Activated naive CD8-positive, alpha-beta T cell treated with anti-CD3 and anti-CD28 coated beads, Interleukin-2, amount 50 U/mL, for 24 hours (primary cell): ENCODE results near the gene MAPRE3.

ENCODE experiments used
- ATAC-seq: fragments of 150-1000 bp; cut with Tn5 transposase; one replicate; pipeline ENCODE4 v1.10.0; 2021
- DNase-seq: peaks from one replicate; pipeline ENCODE4 v3.0.0; 2021
- H3K27ac Mint-ChIP-seq: one replicate; pipeline ENCODE4 v1.8.0; 2021; ENCODE audit warnings: mild to moderate bottlenecking, mixed read lengths
- H3K27me3 Mint-ChIP-seq: one replicate; pipeline ENCODE4 v1.8.0; 2021; ENCODE audit warnings: mixed read lengths
- H3K36me3 Mint-ChIP-seq: one replicate; pipeline ENCODE4 v1.8.0; 2021; ENCODE audit warnings: low read depth, mixed read lengths
- H3K4me1 Mint-ChIP-seq: one replicate; pipeline ENCODE4 v1.8.0; 2021; ENCODE audit warnings: mixed read lengths
- H3K4me3 Mint-ChIP-seq: one replicate; pipeline ENCODE4 v1.8.0; 2021; ENCODE audit warnings: mild to moderate bottlenecking, moderate library complexity, mixed read lengths
- H3K9me3 Mint-ChIP-seq: one replicate; pipeline ENCODE4 v1.8.0; 2021; ENCODE audit warnings: mixed read lengths

MAPRE3 gene

DNA sequence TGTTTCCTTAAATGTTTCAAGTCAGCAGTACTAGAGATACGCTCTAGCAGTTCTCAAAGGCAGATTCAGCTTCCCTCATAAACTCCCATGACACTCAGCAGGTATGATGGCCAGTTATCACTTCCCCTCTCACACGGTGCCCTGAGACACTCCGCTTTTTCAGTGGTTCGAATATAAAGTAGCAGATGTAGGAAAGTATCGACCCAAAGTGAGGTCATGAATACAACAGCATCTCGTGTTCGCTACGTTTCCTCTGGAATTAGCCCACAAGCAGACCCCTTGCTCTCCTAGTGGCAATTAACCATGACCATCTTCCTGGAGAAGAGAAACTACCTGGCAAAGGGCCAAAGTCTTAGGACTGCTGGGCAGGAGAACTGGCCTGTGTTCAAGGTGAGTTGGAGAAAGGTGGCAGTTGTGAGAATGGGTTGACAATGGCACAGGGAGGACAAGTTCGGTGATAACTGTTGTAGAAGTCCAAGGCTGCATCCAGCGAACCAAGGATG is 71.8 kb downstream of the MAPRE3 start:
- DNase-seq (no peak), ATAC-seq (no peak)
- H3K4me1 Mint-ChIP-seq = peaks cover 15% of the 10 kb centered on the region
- H3K9me3 Mint-ChIP-seq = no peaks in the 10 kb centered on the region
- peaks cover 27% of the 10 kb centered on the region for H3K36me3 Mint-ChIP-seq
- H3K27me3 Mint-ChIP-seq = no peaks in the 10 kb centered on the region
- no peak overlapping the region for H3K4me3 Mint-ChIP-seq
- H3K27ac Mint-ChIP-seq = peak overlapping the region; percentile 8

DNA sequence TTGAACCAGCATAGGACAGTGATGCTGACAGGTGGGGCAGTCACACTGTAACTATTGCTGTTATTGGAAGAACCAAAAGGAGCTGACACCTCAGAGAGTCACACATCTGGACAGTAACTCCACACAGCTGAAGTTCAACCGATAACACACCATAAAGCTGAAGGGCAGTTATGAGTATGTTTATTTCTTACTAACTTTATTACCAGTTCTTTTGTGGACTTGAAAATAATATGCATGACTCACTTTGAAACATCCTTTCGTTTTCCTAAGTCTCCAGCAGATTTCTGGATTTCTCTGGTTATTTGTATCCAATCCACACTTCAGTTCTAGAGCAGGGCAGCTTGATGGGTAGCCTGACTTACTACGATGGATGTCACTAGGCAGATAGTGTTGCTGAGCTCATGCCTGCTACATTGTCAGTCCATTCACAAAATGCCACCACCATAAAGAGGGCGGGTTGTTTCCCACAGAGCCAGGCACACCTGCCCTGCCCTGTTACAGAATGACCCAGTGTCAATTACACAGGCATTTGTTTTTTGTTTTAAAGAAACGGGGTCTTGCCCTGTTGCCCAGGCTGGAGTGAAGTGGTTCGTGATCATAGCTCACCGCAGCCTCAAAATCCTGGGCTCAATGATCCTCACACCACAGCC is 72.7 kb downstream of the MAPRE3 start:
- Mint-ChIP-seq H3K27ac (peak overlapping the region; percentile 8), H3K4me1 (peaks cover 16% of the 10 kb centered on the region), H3K4me3 (no peak overlapping the region), H3K27me3 (no peaks in the 10 kb centered on the region), H3K36me3 (peaks cover 20% of the 10 kb centered on the region), H3K9me3 (no peaks in the 10 kb centered on the region)
- DNase-seq (no peak), ATAC-seq (no peak)

DNA sequence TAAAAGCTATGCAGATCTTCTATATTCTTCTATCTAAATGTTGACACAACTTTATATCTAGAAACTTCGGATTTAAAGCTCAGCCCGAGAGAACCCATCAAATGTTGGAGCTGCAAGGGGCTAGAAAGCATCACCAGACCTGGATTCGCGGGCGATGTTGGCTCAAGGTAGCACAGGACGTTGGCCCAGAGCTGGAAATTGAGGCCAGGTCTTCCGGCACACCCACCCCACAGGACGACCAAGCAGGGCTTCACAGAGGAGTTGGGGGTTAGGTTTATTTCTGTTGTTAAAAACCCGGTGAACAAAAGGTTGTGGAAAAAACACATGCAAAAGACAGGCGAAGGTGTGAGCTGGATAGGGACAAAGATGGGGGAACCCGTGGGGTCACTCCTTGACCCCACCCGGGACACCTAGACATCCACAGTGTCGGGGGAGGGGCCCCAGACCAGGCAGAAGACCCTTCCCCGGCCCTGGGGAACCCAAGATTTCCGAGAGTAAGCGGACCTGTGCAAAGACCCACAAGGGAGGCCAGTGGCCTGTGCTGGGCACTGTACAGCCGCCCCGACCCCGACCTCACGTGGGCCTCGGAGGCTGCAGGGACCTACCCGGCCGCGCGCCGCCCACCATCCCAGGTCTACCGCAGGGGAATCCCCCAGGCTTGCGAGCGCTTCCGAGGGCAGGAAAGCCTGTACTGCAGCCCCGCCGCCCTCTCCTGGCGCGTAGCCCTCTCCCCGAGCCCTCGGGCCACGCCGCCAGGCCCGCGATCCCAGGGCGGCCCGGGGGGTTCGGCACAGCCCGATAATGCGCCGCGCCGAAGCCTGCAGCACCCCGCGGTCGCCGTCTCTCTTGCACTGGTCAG is 79.2 kb downstream of the MAPRE3 start:
- Mint-ChIP-seq H3K27me3 (peaks cover 8% of the 10 kb centered on the region), H3K9me3 (peaks cover 7% of the 10 kb centered on the region), H3K4me3 (peak overlapping the region; percentile 93), H3K4me1 (peaks cover 29% of the 10 kb centered on the region), H3K36me3 (peaks cover 16% of the 10 kb centered on the region), H3K27ac (peak overlapping the region; percentile 100)
- ATAC-seq = peak; percentile 17
- DNase-seq = peak; percentile 81

DNA sequence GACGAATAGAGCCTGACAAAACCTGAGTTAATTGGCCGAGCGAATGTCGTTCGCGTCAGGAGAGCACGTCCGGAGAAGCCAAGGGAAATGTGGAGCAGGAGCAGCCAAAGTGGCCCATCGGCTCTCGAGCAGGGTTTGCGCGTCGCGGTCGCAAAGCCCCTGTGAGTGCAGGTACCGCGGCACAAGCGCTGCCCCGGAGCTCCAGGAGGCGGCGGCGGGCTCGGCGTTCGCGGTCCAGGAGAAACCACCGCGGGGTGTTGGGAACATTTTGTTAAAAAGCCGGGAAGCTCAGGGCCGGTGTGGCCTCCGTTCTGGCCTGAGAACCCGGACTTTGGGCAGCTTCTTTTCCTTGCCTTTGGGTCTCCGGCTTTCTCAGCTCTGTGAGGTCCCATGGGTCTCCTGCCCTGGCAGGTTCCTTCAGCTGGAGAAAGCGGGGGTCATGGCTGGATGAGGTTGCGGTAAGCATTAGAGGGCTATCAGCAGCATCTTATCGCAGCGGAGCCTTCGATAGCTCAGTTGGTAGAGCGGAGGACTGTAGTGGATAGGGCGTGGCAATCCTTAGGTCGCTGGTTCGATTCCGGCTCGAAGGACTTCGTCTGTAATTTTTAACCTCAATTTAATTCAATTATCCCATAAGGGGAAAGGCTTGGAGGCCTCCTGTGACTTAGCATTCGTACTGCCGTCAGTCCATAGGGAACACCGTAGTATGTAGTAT is 80.0 kb downstream of the MAPRE3 start:
- peak; percentile 83 for ATAC-seq
- Mint-ChIP-seq H3K36me3 (peaks cover 21% of the 10 kb centered on the region), H3K4me1 (peaks cover 29% of the 10 kb centered on the region), H3K9me3 (peaks cover 7% of the 10 kb centered on the region), H3K27ac (peak overlapping the region; percentile 100), H3K4me3 (peak overlapping the region; percentile 93), H3K27me3 (peaks cover 8% of the 10 kb centered on the region)
- peak; percentile 88 for DNase-seq

DNA sequence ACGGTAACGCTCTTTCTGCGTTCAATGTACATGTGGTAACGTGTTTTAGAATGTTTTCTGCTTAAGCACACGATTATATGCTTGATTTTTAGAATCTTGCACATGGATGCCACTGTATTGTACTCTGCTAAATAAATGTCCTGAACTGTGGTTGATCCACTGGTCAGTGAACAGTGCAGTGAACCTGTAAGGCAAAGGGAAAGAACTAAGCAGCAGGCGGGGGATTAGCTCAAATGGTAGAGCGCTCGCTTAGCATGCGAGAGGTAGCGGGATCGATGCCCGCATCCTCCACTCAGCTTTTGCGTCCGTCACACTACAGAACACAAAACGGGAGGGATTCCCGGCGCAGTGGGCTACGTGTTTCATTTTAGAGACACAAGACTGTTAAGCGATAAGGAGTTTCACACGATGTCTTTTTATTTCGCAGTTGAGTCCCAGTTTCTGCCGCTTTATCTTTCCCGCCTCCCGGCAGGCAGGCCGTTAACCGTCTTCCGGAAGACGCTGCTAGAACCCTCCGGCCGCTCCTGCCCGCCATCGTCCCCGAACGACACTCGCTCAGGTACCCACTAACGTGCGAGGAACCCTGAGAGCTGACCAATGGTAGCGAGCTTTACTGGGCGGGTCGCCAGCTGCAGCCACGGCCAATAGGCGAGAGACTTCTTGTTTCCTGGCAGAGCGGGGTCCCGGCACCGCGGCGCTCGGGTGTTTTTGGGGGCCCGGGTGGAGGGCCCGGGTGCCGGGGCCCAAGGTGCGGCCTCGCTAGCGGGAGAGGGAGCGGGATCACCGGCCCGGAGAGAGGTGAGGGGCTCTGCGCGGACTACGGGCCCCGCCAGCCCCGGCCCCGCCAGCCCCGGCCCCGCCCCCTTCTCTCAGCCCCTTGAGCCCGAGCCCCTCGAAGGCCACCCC is 80.8 kb downstream of the MAPRE3 start, which contains the start of gene AGBL5:
Gene AGBL5 (plus strand): TSS at position 673 of the 906 bp plus-strand sequence. CDS start 1,291 bp downstream, outside the sequence.
- Mint-ChIP-seq H3K27ac (peak within 1 kb of the TSS; percentile 100), H3K27me3 (peaks cover 8% of the 10 kb centered on the region), H3K4me1 (peaks cover 29% of the 10 kb centered on the region), H3K9me3 (peaks cover 7% of the 10 kb centered on the region), H3K36me3 (peaks cover 26% of the 10 kb centered on the region), H3K4me3 (peak within 1 kb of the TSS; percentile 93)
- ATAC-seq = peak; percentile 76
- peak; percentile 95 for DNase-seq

DNA sequence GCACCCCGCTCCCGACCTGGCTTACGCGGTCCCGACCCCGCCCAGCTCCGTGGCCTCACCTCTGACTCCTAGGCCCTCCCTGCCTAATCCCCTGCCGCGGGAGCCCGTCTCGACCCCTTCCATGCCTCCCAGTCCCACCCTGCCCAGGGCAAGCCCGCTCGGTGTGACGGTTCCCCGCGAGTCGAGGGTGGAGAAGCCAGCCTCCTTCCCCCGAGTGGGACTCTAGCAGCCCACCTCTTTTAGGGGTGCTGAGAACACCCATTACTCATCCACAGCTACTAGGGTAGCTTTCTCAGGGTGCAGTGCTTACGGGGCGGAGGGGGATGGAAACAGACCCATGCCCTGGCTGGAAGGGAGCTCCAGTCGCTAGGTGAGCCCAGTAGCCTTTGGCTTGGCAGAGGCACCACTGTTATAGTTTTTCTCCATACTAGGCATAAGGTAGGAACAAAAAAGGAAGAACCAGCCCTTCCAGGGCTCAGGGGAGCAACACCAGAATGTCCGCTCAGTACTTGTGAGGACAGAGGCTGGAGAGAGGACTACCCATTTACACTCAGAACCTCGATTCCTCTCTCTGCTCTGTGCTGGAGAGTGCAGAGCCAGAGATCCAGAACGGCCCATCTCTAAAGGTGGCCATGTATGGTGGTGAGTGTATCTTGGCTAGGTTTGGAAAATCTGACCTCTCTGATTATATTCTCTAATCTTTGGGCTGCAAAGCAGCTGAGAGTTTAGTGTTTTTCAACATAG is 81.6 kb downstream of the MAPRE3 start:
- H3K27me3 Mint-ChIP-seq = peaks cover 8% of the 10 kb centered on the region
- DNase-seq = no peak
- ATAC-seq = no peak
- peak overlapping the region; percentile 93 for H3K4me3 Mint-ChIP-seq
- peaks cover 7% of the 10 kb centered on the region for H3K9me3 Mint-ChIP-seq
- H3K4me1 Mint-ChIP-seq = peaks cover 29% of the 10 kb centered on the region
- H3K36me3 Mint-ChIP-seq = peaks cover 28% of the 10 kb centered on the region
- peak overlapping the region; percentile 69 for H3K27ac Mint-ChIP-seq

DNA sequence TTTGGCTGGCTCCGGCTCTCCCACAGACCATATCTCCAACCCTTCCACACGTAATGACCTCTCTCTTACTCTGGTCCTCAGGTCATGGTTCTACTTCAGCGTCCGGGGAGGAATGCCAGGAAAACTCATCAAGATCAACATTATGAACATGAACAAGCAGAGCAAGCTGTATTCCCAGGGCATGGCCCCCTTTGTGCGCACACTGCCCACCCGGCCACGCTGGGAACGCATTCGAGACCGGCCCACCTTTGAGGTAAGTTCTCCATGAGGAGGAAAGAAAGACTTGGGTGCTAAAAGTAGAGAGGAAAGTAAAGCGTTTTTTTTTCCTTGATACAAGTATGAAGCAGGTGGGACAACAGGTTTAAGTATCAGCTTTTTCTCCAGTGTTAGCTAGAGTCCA is 82.9 kb downstream of the MAPRE3 start:
- DNase-seq (no peak), ATAC-seq (no peak)
- H3K4me3 Mint-ChIP-seq = no peak overlapping the region
- peaks cover 27% of the 10 kb centered on the region for H3K4me1 Mint-ChIP-seq
- peaks cover 30% of the 10 kb centered on the region for H3K36me3 Mint-ChIP-seq
- H3K27me3 Mint-ChIP-seq = peaks cover 8% of the 10 kb centered on the region
- no peak overlapping the region for H3K27ac Mint-ChIP-seq
- peaks cover 7% of the 10 kb centered on the region for H3K9me3 Mint-ChIP-seq

DNA sequence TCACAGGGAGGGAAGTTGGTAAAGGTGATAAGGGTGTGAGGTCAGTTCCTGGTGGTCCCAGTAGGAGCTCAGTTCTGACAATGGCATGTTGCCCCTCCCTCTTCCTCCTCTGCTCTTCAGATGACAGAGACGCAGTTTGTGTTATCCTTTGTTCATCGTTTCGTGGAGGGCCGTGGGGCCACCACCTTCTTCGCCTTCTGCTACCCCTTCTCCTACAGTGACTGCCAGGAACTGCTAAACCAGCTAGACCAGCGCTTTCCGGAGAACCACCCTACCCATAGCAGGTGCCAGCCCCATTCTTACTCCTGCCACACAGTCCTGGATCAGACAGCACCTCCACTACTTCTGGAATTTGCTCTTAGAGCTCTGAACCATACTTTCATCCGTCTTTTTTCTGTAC is 83.3 kb downstream of the MAPRE3 start:
- Mint-ChIP-seq H3K4me1 (peaks cover 27% of the 10 kb centered on the region), H3K27ac (no peak overlapping the region), H3K9me3 (peaks cover 7% of the 10 kb centered on the region), H3K27me3 (peaks cover 8% of the 10 kb centered on the region), H3K4me3 (no peak overlapping the region), H3K36me3 (peaks cover 30% of the 10 kb centered on the region)
- DNase-seq (no peak), ATAC-seq (no peak)

DNA sequence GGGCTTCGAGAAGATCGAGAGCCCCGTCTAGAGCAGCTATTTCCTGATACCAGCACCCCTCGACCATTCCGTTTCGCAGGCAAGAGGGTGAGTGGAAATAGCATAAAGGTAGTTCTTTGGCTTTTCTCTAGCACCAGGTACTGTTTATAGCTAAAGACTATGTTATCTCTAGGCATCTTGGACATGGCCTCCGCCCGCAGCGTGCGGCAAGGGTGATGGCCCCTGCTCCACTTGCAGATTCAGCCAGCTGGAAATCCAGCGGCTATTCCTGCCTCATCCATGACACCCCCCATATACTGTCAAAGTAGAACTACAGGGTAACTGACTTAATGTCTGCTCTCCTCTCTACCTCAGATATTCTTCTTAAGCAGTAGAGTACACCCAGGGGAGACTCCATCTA is 84.3 kb downstream of the MAPRE3 start:
- peaks cover 7% of the 10 kb centered on the region for H3K9me3 Mint-ChIP-seq
- peaks cover 8% of the 10 kb centered on the region for H3K27me3 Mint-ChIP-seq
- H3K4me3 Mint-ChIP-seq = no peak overlapping the region
- DNase-seq (no peak), ATAC-seq (no peak)
- peaks cover 34% of the 10 kb centered on the region for H3K36me3 Mint-ChIP-seq
- peaks cover 23% of the 10 kb centered on the region for H3K4me1 Mint-ChIP-seq
- H3K27ac Mint-ChIP-seq = no peak overlapping the region

DNA sequence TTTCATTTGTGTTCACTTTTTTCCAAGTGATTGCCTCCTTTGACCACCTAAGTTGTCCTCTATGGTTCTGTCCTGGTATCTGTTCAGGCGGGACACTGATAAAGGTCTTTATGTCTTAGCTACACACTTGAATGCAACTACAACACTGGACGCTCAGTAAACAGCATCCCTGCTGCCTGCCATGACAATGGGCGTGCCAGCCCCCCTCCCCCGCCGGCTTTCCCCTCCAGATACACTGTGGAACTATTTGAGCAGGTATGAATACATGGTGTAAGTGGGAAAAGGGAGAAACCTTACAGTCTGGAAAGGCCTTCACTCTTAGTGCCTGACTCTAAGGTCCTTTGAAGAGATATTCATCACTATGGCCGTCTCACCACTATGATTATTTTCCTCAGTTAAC is 86.7 kb downstream of the MAPRE3 start:
- Mint-ChIP-seq H3K9me3 (no peaks in the 10 kb centered on the region), H3K27me3 (no peaks in the 10 kb centered on the region), H3K4me3 (no peak overlapping the region), H3K36me3 (peaks cover 29% of the 10 kb centered on the region), H3K27ac (no peak overlapping the region), H3K4me1 (peaks cover 5% of the 10 kb centered on the region)
- DNase-seq (no peak), ATAC-seq (no peak)

DNA sequence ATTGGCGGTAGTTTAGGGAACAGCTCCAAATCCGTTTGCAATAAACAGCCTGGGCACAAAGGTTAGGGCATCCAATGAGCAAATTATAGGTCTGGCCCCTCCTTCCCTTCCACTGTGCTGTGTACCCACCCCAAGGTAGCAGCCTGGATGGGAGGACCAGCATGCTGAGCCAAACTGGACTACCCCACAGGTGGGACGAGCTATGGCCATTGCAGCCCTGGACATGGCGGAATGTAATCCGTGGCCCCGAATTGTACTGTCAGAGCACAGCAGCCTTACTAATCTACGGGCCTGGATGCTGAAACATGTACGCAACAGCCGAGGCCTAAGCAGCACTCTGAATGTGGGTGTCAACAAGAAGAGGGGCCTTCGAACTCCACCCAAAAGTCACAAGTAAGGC is 87.8 kb downstream of the MAPRE3 start:
- H3K27me3 Mint-ChIP-seq = no peaks in the 10 kb centered on the region
- DNase-seq (no peak), ATAC-seq (no peak)
- no peak overlapping the region for H3K4me3 Mint-ChIP-seq
- no peak overlapping the region for H3K27ac Mint-ChIP-seq
- H3K4me1 Mint-ChIP-seq = no peaks in the 10 kb centered on the region
- H3K36me3 Mint-ChIP-seq = peaks cover 35% of the 10 kb centered on the region
- no peaks in the 10 kb centered on the region for H3K9me3 Mint-ChIP-seq

DNA sequence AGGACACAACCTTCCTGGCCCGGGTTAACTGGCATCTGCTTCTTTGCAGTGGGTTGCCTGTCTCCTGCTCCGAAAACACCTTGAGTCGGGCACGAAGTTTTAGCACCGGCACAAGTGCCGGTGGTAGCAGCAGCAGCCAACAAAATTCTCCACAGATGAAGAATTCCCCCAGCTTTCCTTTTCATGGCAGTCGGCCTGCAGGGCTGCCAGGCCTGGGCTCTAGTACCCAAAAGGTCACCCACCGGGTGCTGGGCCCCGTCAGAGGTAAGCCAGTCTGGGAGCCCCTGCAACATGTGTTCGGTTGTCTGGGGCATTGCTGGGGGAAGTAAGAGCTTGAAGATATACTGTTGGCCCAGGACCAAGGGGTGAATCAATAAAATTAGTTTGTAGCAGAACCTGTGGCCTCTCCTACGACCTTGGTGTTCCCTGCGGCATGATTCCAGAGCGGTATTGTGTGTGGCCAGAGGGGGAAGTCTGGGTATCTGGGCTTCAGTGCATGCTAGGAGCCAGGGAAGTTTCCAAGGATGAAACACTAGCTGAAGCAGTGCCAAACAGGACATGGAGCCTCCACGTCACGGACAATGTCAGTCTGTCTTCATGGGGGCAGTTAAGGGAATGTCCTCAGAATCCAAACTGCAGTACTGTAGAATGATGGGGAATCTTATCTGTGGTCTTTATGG is 88.8 kb downstream of the MAPRE3 start:
- peaks cover 29% of the 10 kb centered on the region for H3K36me3 Mint-ChIP-seq
- H3K4me1 Mint-ChIP-seq = peaks cover 3% of the 10 kb centered on the region
- no peak for ATAC-seq
- no peak overlapping the region for H3K27ac Mint-ChIP-seq
- no peak overlapping the region for H3K4me3 Mint-ChIP-seq
- DNase-seq = no peak
- no peaks in the 10 kb centered on the region for H3K9me3 Mint-ChIP-seq
- H3K27me3 Mint-ChIP-seq = no peaks in the 10 kb centered on the region

DNA sequence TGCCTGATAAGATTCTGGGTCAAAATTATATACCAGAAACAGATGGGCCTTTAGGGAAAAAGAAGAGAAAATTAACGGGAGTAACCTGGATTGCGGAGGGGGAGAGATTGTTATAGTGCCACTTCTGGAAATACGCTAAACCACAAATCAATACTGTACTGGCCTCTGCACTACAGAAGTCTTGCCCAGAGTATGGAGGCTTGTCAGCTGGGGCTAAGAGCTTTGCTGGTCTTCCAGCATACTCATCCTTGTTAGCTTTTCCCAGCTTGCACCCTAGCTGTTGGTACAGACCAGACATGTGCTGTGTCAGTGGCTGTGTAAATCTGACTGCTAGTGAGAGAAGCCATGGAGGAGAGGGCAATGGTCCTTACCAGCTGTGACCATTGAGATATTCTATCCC is 89.9 kb downstream of the MAPRE3 start:
- no peak overlapping the region for H3K27ac Mint-ChIP-seq
- DNase-seq (no peak), ATAC-seq (no peak)
- H3K4me1 Mint-ChIP-seq = peaks cover 3% of the 10 kb centered on the region
- peaks cover 29% of the 10 kb centered on the region for H3K36me3 Mint-ChIP-seq
- H3K27me3 Mint-ChIP-seq = no peaks in the 10 kb centered on the region
- no peak overlapping the region for H3K4me3 Mint-ChIP-seq
- no peaks in the 10 kb centered on the region for H3K9me3 Mint-ChIP-seq
